HG02884 (cell line): ENCODE results near the gene FXYD7.
"Not testable (repeated sequence)": the region's sequence is repeated elsewhere in the genome, so short reads cannot be mapped to it uniquely, and the experiment has no call there.

Experiments used
- ATAC-seq: cut with Tn5 transposase; IDR thresholded peaks from one replicate; pipeline ENCODE4 v1.9.1; 2021; ENCODE audit warnings: mild to moderate bottlenecking, moderate library complexity; ENCODE audit not compliant: unreplicated experiment

The FXYD7 gene

GRCh38 chr19:35194012-35194984, 51.2 kb downstream of the FXYD7 start:
- no peak for ATAC-seq

- no peak for ATAC-seq
Measured at GRCh38 chr19:35195830-35196229, 52.8 kb downstream of the FXYD7 start.

GRCh38 chr19:35196861-35197260, 53.8 kb downstream of the FXYD7 start:
- ATAC-seq: not testable (repeated sequence)

- ATAC-seq: no peak
Measured at GRCh38 chr19:35199481-35199880, 56.4 kb downstream of the FXYD7 start.

GRCh38 chr19:35202722-35203688, 60.0 kb downstream of the FXYD7 start:
- no peak for ATAC-seq
